Measurements from ENCODE around the gene PPP1R12A. TPM values are rescaled to one million over a fixed set of nuclear protein-coding genes. Genes with fewer than 3 reads are reported as not detected.

The PPP1R12A gene
- total RNA-seq, 3 donors from 2014 or later (not counting 1 experiment from before 2014, with no cell fraction given), result 145 to 192 (median 185) TPM

- H3K27ac Mint-ChIP-seq, result peak overlapping the region; percentile 5 to 77
- Histone ChIP-seq H3K27ac (ENCODE audit: low read length) (no peak overlapping the region), H3K36me3 (ENCODE audit: control insufficient read depth, insufficient read depth, low read length) (peaks cover 25% of the 10 kb centered on the region), H3K4me3 (ENCODE audit: low read length) (no peak overlapping the region), H3K27me3 (ENCODE audit: control insufficient read depth, insufficient read depth, low read length) (no peaks in the 10 kb centered on the region), H3K9me3 (ENCODE audit: control insufficient read depth, insufficient read depth, low read length) (no peaks in the 10 kb centered on the region), H3K4me1 (ENCODE audit: control insufficient read depth, insufficient read depth, low read length) (peaks cover 4% of the 10 kb centered on the region)
- DNase-seq (no peak), ATAC-seq (peak in 1 of 3 donors; percentile 41)
- no peaks in the 10 kb centered on the region for H3K36me3 Mint-ChIP-seq
- H3K4me3 Mint-ChIP-seq, result no peak overlapping the region
- peaks cover 77 to 85% of the 10 kb centered on the region in 2 donors for H3K4me1 Mint-ChIP-seq
- TF ChIP-seq CTCF (IDR thresholded peaks at IDR 0.05), result no peak
- intact Hi-C loops (cut with micrococcal nuclease), result no loop called here
- no peaks in the 10 kb centered on the region for H3K27me3 Mint-ChIP-seq (ENCODE audit: low read depth in 2 of 2)
- WGBS (ENCODE audit: insufficient coverage), result 60% methylated on average over 2 of the region's 2 CpGs
- no peaks in the 10 kb centered on the region for H3K9me3 Mint-ChIP-seq
Observed at GRCh38 chr12:79873201-79873600, 61.7 kb downstream of the PPP1R12A start.

- no peak for ATAC-seq
- Mint-ChIP-seq H3K4me1 (peaks cover 73 to 80% of the 10 kb centered on the region in 2 donors), H3K9me3 (no peaks in the 10 kb centered on the region), H3K4me3 (no peak overlapping the region), H3K27ac (peak overlapping the region; percentile 13 to 14), H3K36me3 (no peaks in the 10 kb centered on the region), H3K27me3 (ENCODE audit: low read depth in 2 of 2) (no peaks in the 10 kb centered on the region)
- peaks cover 31% of the 10 kb centered on the region for H3K36me3 ChIP-seq (ENCODE audit: control insufficient read depth, insufficient read depth, low read length)
- no peak overlapping the region for H3K4me3 ChIP-seq (ENCODE audit: low read length)
- DNase-seq, result no peak
- H3K4me1 ChIP-seq (ENCODE audit: control insufficient read depth, insufficient read depth, low read length), result no peaks in the 10 kb centered on the region
- no peaks in the 10 kb centered on the region for H3K9me3 ChIP-seq (ENCODE audit: control insufficient read depth, insufficient read depth, low read length)
- no peak for TF ChIP-seq CTCF (IDR thresholded peaks at IDR 0.05)
- H3K27ac ChIP-seq (ENCODE audit: low read length), result no peak overlapping the region
- intact Hi-C loops (cut with micrococcal nuclease), result no loop called here
- 68% methylated on average over 7 of the region's 7 CpGs for WGBS (ENCODE audit: insufficient coverage)
- H3K27me3 ChIP-seq (ENCODE audit: control insufficient read depth, insufficient read depth, low read length), result no peaks in the 10 kb centered on the region
Observed at GRCh38 chr12:79871621-79872020, 63.3 kb downstream of the PPP1R12A start.

GRCh38 chr12:79870916-79871315 is 64.0 kb downstream of the PPP1R12A start:
- peak overlapping the region; percentile 14 to 16 for H3K27ac Mint-ChIP-seq
- no peaks in the 10 kb centered on the region for H3K36me3 Mint-ChIP-seq
- intact Hi-C loops (cut with micrococcal nuclease), result no loop called here
- DNase-seq, result no peak
- TF ChIP-seq CTCF (IDR thresholded peaks at IDR 0.05), result no peak
- no peaks in the 10 kb centered on the region for H3K27me3 Mint-ChIP-seq (ENCODE audit: low read depth in 2 of 2)
- no peak overlapping the region for H3K4me3 ChIP-seq (ENCODE audit: low read length)
- ATAC-seq, result no peak
- no peaks in the 10 kb centered on the region for H3K9me3 Mint-ChIP-seq
- H3K4me3 Mint-ChIP-seq, result no peak overlapping the region
- no peaks in the 10 kb centered on the region for H3K4me1 ChIP-seq (ENCODE audit: control insufficient read depth, insufficient read depth, low read length)
- no peak overlapping the region for H3K27ac ChIP-seq (ENCODE audit: low read length)
- H3K4me1 Mint-ChIP-seq, result peaks cover 72 to 80% of the 10 kb centered on the region in 2 donors
- no peaks in the 10 kb centered on the region for H3K9me3 ChIP-seq (ENCODE audit: control insufficient read depth, insufficient read depth, low read length)
- H3K27me3 ChIP-seq (ENCODE audit: control insufficient read depth, insufficient read depth, low read length), result no peaks in the 10 kb centered on the region
- H3K36me3 ChIP-seq (ENCODE audit: control insufficient read depth, insufficient read depth, low read length), result peaks cover 31% of the 10 kb centered on the region

- Histone ChIP-seq H3K27ac (ENCODE audit: low read length) (no peak overlapping the region), H3K9me3 (ENCODE audit: control insufficient read depth, insufficient read depth, low read length) (no peaks in the 10 kb centered on the region), H3K4me1 (ENCODE audit: control insufficient read depth, insufficient read depth, low read length) (peaks cover 4% of the 10 kb centered on the region), H3K36me3 (ENCODE audit: control insufficient read depth, insufficient read depth, low read length) (peaks cover 4% of the 10 kb centered on the region), H3K4me3 (ENCODE audit: low read length) (no peak overlapping the region), H3K27me3 (ENCODE audit: control insufficient read depth, insufficient read depth, low read length) (no peaks in the 10 kb centered on the region)
- H3K27me3 Mint-ChIP-seq (ENCODE audit: low read depth in 2 of 2), result no peaks in the 10 kb centered on the region
- no peak for TF ChIP-seq CTCF (IDR thresholded peaks at IDR 0.05)
- intact Hi-C loops (cut with micrococcal nuclease), result no loop called here
- no peak overlapping the region for H3K27ac Mint-ChIP-seq
- no peaks in the 10 kb centered on the region for H3K36me3 Mint-ChIP-seq
- 94% methylated on average over 7 of the region's 8 CpGs for WGBS (ENCODE audit: insufficient coverage)
- peaks cover 58 to 62% of the 10 kb centered on the region in 2 donors for H3K4me1 Mint-ChIP-seq
- no peak overlapping the region for H3K4me3 Mint-ChIP-seq
- ATAC-seq (no peak), DNase-seq (no peak)
- H3K9me3 Mint-ChIP-seq, result no peaks in the 10 kb centered on the region
Observed at GRCh38 chr12:79859646-79860045, 75.3 kb downstream of the PPP1R12A start.

Data from natural killer cell (primary cell).